Fibroblast of pulmonary artery (primary cell): ENCODE data around the gene CANT1.

Experiments used
- DNase-seq: peaks from one replicate; pipeline ENCODE4 v3.0.0-alpha.2; 2010; ENCODE audit warnings: low read depth
- H3K4me3 ChIP-seq: replicated peaks from 2 replicates; pipeline ENCODE4 v1.5.1; 2011; ENCODE audit warnings: low read depth, mild to moderate bottlenecking, control low read depth, low read length, moderate library complexity
- TF ChIP-seq, protein P1 (sequence below): IDR thresholded peaks from 2 replicates; pipeline ENCODE4 v1.5.1; 2011; ENCODE audit warnings: mild to moderate bottlenecking, control low read depth, low read length, inconsistent platforms; ENCODE audit errors: missing control alignments

Gene CANT1

DNA sequence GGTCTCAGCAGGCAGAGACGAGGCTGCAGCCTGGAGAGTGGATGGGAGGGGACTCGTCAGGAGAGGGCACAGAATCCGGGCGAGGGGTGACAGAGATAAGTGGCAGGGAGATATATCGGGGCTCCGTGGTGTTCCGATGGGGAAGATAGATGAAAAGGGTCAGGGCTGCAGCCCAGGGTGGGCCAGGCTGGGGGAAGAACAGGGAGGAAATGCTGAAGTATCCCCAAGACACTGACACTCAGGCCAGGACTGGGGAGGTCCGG, 32.0 kb downstream of the CANT1 start:
- TF ChIP-seq, protein P1, sequence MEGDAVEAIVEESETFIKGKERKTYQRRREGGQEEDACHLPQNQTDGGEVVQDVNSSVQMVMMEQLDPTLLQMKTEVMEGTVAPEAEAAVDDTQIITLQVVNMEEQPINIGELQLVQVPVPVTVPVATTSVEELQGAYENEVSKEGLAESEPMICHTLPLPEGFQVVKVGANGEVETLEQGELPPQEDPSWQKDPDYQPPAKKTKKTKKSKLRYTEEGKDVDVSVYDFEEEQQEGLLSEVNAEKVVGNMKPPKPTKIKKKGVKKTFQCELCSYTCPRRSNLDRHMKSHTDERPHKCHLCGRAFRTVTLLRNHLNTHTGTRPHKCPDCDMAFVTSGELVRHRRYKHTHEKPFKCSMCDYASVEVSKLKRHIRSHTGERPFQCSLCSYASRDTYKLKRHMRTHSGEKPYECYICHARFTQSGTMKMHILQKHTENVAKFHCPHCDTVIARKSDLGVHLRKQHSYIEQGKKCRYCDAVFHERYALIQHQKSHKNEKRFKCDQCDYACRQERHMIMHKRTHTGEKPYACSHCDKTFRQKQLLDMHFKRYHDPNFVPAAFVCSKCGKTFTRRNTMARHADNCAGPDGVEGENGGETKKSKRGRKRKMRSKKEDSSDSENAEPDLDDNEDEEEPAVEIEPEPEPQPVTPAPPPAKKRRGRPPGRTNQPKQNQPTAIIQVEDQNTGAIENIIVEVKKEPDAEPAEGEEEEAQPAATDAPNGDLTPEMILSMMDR = no peak
- H3K4me3 ChIP-seq = no peak overlapping the region
- no peak for DNase-seq

DNA sequence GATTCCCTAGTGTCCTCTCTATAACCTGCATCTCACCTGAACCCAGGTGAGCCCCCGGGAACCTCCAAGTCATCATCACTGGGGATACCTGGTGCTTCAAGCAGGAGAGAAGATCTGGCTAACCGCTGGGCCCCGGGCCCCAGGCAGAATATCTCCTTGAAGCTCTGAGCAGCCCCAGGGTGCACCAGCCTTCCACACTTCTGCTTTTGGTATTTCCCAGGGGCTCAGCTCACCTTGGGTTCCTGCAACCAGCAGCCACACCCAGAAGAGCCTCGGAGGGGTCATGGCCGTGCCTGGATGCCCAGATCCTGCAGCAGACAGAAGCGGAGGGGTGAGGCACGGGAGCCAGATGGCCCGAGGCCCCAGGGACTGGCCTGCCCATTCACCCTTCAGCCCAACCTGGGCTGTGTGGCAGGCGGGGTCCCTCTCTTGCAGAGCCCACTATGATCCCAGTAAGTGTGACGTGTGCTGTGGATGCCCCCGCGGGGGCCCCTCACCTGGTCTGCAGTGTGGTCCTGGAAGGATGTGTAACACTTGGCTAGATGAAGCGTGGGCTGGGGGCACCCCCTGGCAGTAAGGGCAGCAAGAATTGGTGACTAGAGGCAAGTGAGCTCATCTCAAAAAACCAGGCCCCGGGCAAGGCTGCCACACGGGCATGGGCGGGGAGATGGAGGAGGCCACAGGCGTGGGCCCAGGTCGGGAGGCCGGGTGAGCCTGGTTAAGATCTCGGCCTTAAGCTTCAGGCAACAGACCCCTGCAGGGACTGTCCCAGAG, 32.5 kb downstream of the CANT1 start:
- no peak for DNase-seq
- H3K4me3 ChIP-seq = no peak overlapping the region
- TF ChIP-seq, protein P1 = no peak

DNA sequence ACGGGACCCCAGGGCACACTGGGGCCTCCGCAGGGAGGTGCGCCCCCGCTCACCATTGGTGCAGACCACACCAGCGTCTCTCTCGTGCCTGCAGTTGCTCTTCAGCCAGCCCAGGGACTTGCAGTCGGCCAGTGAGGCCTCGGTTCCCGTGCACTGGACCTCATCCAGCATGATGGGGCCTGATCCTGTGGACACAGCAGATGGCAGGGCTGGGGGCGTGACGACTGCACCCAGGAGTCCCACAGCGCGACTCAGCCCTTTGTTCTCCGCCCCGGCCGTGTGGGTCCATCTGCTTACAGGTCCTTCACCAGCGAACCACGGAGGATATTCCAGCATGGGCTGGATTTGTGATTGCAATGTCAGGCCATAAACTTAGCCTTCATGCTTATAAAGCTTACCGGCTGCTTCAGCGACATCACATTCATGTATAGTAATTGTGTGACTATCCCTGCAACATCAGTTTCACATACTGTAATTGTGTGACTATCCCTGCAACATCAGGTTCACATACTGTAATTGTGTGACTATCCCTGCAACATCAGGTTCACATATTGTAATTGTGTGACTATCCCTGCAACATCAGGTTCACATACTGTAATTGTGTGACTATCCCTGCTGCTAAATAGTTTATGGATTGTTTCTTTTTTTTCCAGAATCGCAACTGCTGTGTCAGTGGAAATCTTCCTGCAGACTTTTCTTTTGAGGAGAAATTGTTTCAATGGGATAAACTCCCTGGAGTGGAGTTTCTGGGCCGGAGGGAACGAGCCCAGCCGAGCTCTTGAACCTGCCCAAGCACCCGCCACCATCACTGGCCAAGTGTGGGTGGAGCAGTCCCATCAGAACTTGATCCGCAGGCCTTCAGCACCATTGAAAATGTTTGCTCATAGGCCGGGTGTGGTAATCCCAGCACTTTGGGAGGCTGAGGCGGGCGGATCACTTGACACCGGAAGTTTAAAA, 34.7 kb downstream of the CANT1 start:
- TF ChIP-seq, protein P1 = no peak
- DNase-seq = peak; percentile 80
- peak overlapping the region; percentile 7 for H3K4me3 ChIP-seq

DNA sequence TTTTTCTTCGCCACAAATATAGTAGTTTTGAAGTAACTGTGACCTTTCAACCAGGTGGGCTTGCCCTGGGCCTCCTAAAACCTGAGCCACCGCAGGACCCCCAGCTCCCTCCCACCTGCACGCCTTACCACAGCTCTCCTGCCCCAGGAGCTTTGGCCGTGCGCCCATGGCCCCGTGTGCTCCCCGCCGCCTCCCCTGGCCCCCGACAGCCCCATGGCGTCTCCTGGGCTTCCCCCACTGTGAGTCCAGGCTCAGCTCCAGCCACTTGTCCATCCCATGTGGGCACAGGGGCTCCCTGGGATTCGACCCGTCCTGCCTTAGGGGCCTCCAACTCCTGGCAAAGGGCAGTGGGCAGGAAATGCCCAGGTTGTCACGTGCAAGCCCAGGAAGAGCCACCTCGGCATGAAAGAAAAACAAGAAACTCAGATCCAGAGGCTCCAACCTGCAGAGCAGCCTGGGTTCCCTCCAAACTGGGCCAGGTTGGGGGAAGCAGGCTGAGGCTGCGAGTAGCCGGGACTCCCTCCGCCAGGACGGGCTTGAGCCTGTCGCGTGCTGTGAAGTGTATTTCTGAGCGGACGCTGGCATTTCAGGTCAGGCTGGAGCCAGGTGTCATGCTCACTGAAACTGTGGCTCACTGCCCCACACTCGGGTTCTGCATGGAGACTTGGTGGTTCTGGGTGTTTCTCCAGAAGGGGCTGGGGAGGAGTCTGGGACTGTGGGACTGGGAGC, 35.6 kb downstream of the CANT1 start:
- no peak overlapping the region for H3K4me3 ChIP-seq
- no peak for DNase-seq
- TF ChIP-seq, protein P1 = no peak

DNA sequence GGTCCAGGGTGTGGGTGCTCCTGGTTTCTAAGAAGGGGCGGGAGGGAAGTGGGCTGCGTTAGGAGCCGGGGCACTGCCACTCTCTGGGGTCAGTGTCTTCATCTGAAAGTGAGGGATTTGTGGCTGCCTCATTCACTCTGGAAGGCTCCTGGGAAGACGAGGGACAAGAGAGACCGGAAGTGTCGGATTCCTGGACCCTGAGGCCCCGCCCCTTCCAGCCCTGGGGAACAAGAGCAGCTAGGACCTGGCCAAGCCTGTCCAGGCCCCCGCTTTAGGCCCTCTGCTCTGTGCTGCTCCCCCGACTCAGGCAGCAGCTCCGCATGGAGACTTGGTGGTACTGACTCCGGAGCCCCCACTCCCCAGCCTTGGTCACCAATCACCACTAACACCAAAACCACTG, 36.4 kb downstream of the CANT1 start:
- H3K4me3 ChIP-seq = no peak overlapping the region
- TF ChIP-seq, protein P1 = no peak
- DNase-seq = no peak

DNA sequence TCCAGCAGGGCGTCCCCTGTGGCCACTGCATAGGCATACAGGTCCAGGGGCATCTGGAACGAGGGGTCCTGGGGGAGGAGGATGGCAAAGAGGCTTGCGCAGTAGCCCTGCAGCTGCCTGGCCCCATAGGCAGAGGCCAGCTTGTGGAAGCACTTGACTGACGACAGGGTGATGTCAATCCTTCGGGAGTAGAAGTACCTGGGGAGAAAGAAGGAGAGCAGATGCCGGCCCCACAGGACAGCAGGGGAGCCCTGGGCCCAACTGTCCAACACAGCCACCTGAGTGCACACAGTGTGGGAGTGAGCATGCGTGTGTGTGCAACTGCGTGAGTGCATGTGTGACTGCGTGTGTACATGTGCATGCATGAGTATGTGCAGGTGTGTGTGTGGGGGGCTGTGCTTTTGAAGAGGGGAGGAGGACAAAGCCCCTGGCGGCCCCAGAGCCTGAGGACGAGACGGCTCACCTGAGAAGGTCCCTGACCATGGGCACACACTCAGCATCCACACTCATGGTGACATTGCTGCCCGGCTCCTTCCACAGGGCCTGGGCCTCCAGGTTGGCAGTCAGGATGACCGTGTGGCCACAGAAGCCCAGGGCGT, 37.0 kb downstream of the CANT1 start:
- no peak for DNase-seq
- TF ChIP-seq, protein P1 = no peak
- H3K4me3 ChIP-seq = no peak overlapping the region
